Measurements from ENCODE around the gene PGRMC1.
"Not testable (repeated sequence)": the region's sequence is repeated elsewhere in the genome, so short reads cannot be mapped to it uniquely, and the experiment has no call there.

Gene PGRMC1

DNA sequence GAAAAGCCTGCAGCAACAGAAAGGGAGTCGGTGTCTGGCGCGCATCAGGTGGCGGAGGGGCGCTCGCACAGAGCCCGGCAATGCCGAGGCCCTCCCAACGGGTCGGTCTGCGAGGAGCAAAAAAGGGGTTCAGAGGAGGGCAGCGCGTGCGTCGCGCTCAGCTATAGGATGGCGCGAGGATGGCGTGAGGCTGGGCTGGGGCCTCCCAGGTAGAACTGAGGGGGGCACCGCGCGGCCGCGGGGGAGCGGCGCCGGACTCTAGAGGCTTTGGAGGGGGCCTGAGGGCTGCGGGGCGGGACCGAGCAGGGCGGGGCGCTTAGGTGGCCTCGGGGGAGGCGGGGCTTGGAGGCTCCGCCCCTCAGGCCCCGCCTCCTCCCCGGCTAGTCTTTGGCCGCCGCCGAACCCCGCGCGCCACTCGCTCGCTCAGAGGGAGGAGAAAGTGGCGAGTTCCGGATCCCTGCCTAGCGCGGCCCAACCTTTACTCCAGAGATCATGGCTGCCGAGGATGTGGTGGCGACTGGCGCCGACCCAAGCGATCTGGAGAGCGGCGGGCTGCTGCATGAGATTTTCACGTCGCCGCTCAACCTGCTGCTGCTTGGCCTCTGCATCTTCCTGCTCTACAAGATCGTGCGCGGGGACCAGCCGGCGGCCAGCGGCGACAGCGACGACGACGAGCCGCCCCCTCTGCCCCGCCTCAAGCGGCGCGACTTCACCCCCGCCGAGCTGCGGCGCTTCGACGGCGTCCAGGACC lies at the start of gene PGRMC1:
TSS of gene PGRMC1 (plus strand) at position 414 of the 751 bp plus-strand sequence. CDS start at position 493, 79 bp downstream.
- DNase-seq: peak; percentile 73 to 75

DNA sequence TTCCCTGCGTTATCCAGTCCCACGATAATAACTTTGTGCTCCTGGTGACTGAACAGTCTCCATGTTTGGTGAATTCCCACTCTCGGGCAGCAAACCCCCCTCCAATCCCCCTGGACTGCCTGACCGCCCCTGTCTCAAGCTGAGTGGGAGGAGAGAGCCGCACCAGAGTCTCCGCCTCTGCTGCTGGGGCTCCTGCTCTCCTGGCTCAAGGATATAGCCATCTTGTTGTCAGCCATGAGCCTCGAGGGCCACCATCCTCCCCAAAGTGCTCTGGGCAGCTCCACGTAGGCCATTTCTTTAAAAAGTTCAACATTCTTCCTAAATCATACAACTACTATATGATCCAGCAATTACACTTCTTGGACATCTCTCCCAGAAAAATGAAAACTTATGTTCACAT lies 49.3 kb upstream of the PGRMC1 start:
- DNase-seq: no peak

DNA sequence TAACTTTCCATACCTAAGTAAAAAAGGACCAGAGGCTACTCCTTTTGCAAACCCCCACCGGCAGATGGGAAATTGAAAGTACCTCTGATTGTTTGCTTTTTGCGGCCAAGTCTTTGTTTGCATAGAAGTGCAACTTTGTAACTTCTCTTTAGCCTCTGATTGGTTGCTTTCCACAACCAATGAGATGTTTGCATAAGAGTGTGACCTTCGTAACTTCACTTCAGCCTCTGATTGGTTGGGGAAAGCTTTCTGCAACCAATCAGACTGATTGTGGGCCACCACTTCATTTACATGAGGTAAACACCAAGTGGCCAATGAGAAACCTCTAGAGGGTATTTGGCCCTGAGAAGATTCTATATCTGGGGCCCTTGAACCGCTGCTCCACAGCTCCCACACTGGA lies 48.8 kb upstream of the PGRMC1 start:
- DNase-seq: no peak

DNA sequence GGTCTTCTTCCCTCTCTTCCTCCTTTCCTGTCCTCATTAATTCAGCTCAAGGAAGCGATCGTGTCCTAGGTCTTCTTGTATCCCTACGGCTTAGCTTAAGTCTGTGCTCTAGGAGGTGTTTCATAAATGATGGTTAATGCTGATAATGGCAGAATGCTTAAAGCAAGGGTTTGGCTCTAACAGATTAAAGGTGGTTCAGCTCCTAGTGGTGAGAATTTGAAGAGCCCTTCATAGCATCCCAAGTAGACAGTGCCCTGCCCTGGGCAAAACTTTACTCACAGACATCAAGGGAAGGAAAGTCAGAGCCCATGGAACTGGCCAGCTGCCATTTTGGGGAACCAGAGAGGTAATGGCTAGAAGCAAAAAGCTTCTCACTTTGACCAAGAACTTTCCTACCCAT lies 47.0 kb upstream of the PGRMC1 start:
- no peak for DNase-seq

DNA sequence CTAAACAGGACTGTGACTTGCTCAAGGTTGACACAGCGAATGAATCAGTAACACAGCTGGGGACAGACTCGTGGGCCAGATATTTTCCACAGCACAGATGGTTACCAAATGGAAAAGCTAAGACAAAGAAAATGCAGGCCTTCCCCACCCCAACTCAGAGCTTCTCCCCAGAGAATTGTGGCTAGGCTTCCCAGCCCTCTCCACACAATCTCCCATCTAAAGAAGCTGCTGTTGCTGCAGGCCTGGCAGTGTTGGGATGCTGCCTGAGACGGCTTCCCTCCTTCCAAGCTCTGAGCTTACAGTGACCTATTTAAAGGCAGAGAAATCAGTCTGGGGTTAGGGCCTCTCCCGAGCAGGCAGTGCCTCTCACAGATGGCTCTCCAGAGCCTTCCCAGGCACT lies 46.5 kb upstream of the PGRMC1 start:
- no peak for DNase-seq

DNA sequence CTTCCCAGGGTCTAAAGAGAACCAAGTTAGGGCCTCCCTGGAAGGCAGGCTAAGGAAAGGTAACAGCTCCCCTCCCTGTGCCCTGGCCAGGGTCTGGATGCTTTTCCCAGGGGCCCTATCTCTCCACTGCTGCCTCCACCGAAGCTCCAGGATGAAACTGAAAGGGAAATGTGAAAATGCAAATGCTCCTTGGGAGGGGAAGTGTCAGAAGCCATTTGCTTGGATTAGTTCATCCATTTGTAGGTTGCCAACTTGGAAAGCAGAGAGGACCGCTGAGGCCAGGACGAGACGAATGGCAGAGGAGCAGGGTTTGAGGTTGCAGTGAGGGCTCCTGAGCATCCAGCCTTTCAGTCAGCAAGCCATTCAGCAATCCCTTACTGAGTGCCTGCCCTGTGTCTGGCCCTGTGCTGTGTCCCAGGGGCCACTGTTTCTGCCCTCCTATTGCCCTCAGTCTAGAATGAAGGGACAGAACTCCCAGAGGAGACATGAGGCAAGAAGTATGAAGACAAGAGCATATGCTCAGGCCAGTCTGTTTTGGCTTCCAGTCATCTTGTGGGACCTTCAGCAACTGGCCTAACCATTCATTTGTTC lies 45.9 kb upstream of the PGRMC1 start:
- DNase-seq: no peak

DNA sequence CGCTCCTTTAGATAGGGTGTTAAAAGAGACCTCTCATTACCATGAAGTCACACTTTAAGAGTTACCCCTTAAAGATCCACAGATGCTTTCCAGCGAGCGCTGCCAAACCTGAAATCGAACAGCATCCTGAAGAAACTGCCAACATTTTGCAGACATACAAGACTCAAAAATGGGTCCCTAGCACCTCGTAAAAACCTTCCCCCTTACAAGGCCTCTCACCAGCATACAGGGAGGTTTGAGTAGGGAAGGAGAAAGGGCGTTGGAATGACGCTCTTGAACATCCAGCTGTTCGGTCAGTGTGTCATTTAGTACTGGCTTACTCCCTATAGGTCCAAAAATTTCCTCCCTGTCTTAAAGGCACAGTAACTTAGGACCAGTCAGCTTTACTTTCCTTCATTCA lies 45.3 kb upstream of the PGRMC1 start:
- no peak for DNase-seq

DNA sequence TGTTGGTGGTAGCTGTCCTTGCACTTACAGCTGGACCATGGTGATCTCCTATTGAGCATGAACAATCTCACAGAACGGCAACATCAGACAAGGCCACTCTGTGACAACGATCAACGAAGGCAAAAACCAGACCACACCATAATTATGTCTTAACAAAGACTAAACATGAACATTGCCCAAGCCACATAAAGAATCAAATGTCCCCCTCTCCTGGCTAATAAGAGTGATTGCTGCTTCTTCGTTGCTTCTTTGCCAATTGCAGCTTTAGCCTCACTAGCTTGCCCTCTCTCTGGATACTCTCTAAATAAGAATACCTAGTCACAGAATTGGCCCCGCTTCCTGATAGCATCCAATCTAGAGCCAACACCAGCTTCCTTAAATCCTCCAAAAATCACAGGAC lies 41.5 kb upstream of the PGRMC1 start:
- no peak for DNase-seq

DNA sequence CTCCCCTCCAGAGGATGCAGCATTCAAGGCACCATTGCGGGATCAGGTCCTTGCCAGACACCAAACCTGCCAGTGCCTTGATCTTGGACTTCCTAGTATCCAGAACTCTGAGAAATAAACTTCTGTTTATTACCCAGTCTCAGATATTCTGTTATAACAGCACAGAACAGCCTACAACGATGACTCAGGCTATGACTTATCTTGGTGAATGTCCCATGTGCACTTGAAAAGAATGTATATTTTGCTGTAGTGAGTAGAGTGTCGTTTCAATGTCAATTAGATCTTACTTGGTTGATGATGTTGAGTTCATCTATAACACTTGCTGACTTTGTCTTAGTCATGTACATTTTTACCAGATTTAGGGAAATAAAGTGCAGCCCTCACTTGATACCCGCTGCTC lies 34.5 kb upstream of the PGRMC1 start:
- no peak for DNase-seq

DNA sequence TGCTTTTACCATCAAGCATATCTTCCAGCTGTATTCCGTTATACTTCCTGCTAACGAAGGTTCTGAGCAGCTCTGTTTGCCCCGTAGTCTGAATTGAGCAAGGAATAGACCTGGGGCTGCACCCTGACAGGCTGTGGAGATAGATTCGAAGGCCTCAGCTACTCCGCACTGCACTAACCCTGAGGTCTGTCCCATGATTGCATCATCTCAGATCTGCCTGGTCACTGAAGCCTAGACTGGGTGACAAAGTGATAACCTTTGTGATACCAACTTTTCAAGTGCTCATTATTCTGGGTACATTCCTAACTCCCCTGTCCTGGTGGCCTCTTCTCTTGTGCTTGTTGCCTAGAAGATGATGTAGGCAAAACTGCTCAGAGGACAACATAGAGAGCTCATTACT lies 29.9 kb upstream of the PGRMC1 start:
- no peak for DNase-seq

DNA sequence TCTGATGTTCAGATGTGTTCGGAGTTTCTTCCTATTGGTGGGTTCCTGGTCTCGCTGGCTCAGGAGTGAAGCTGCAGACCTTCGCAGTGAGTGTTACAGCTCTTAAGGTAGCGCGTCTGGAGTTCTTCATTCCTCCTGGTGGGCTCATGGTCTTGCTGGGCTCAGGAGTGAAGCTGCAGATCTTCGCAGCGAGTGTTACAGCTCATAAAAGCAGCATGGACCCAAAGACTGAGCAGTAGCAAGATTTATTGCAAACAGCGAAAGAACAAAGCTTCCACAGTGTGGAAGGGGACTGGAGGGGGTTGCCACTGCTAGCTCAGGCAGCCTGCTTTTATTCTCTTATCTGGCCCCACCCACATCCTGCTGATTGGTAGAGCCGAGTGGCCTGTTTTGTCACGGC lies 28.6 kb upstream of the PGRMC1 start:
- DNase-seq: not testable (repeated sequence)

DNA sequence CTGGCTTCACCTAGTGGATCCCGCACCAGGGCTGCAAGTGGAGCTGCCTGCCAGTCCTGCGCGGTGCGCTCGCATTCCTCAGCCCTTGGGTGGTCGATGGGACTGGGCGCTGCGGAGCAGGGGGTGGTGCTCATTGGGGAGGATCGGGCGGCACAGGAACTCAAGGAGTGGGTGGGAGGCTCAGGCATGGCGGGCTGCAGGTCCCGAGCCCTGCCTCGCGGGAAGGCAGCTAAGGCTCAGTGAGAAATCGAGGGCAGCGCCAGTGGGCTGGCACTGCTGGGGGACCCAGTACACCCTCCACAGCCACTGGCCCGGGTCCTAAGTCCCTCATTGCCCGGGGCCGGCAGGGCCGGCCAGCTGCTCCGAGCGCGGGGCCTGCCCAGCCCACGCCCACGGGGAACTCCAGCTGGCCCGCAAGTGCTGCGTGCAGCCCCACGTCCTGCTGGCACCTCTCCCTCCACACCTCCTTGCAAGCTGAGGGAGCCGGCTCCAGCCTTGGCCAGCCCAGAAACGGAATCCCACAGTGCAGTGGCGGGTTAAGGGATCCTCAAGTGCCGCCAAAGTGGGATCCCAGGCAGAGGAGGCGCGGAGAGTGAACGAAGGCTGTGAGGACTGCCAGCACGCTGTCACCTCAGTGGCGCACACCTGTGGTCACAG lies 27.6 kb upstream of the PGRMC1 start:
- no peak for DNase-seq

DNA sequence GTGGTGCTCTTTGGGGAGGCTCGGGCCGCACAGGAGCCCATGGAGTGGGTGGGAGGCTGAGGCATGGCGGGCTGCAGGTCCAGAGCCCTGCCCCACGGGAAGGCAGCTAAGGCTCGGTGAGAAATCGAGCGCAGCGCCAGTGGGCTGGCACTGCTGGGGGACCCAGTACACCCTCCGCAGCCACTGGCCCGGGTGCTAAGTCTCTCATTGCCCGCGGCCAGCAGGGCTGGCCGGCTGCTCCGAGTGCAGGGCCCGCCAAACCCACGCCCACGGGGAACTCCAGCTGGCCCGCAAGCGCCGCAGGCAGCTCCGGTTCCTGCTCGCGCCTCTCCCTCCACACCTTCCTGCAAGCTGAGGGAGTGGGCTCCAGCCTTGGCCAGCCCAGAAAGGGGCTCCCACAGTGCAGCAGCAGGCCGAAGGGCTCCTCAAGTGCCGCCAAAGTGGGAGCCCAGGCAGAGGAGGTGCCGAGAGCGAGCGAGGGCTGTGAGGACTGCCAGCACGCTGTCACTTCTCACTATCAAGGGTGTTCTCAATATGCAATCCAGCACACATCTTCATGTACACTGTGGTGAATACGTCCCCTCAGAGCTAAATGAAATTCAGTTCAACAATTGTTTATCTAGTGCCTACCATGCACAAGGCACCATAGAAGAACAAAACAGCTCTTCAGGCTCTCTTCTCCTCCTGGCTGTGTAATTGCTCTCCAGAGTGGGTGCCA lies 25.0 kb upstream of the PGRMC1 start:
- DNase-seq: not testable (repeated sequence)

DNA sequence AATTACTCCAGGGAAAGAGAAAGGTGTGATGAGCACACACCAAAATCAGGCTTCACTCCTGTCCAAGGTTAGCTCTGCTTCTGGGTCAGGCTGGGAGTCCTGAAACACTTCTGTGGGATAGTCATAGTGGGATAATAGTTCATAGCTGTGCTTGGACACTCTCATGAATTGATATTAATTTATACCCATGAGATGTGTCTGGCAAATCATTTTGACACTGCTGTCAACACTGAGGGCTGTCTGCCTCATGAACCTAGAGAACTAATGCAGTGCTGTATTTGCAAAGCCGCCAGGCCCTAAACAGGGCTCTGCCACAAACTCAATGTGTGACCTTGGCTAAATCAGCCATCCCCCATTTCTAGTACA lies 24.5 kb upstream of the PGRMC1 start:
- DNase-seq: no peak

DNA sequence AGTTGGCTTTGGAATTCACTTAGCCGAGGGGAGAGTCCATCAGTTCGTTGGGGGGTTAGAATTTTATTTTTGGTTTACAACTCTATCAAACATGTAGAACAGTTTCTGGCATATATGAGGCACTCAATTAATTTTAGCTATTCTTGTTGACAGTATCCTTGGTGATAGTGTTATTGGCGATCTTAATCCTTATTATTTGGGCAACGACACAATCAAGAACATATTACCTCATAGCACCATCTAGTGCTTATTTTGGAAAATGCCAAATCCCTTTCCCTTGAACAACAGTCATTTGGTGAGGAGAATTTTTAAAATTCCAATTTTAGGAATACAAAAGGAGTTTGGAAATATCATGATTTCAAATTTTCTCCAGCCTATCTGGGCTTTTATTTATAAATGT lies 17.9 kb upstream of the PGRMC1 start:
- DNase-seq: no peak

DNA sequence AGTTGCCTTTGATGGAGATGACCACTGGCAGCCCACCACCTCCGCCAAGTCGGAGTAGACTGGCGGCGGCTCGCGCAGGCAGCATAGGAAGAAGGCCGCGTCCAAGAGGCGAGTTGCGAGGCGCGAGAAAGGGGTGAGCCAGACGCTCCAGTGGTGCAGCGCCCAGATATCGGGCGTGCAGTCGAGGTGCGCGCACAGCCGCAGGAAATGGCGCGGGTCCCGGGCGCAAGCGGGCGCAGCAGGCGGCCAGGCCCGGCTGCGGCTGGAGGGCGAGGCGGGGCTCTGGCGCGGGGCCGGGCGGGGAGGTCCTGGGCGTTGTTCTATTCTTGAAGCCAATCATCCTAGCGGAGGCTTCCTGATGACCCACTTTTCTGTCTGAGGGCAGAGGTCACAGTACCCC lies 13.2 kb upstream of the PGRMC1 start:
- DNase-seq: no peak

DNA sequence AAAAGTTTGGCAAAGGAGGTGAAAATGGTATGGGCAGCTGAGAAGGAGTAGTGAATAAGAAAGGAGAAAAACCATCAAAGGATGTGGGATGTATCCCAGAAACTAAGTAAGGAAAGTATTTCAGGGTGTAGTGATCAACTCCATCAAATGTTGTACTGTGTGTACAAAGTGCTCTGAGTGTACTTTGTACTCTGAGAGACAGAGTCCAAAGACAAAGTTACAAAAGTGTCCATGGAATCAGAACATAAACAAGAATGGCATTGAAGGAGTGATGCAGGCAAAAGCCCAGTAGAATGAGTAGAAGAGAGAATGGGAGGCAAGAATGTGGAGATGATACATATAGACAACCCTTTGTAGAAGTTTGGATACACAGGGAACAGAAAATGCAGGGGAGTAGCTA lies 12.3 kb upstream of the PGRMC1 start:
- no peak for DNase-seq

DNA sequence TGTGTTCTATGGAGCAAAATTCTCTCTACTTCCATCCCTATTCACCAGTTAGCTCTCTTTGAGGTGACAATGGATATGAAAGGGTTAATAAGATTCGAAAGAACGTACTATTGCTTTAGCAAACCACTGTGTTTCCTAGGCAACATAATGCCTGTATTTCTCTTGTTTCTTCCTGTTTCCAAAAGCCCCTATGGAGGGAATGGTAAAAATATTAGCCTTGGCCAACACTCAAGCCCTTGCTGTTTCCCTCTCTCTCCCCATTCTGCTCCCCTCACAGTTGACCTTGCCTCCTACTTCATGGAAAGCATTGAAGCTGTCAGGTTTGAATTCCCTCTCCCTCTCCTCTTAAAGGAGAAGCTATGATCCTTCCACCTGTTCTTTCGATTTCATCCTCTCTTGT lies 9.6 kb upstream of the PGRMC1 start:
- no peak for DNase-seq

DNA sequence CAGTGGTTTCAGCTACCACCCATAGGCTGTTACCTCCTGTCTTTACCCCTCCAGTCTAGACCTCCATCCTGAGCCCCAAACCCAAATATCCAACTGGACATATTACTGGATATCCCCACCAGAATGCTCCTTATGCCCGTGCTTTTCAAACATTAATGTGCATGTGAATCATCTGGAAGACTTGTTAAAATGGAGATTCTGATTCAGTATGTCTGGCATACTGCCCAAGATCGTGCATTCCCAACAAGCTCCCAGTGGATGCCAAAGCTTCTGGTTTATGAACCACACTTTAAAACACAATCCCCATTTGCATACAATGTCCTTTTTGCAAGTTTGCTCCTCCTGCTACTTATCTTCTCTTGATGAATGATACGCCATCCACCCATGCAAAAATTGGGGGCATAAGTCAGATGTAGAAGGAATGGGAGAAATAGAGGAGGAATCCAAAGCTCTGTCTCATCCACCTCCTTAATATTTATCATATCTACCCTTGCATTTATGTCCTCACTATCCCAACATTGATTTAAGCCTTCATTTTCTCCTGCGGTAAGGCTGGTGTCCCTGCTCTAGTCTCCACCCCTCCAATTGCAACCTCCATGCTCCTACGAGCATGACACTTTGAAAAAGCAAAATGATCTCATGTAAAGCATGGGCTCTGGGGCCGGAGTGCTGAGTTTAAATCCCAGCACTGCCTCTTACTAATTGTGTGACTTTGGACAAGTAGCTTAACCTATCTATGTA lies 7.4 kb upstream of the PGRMC1 start:
- DNase-seq: no peak

DNA sequence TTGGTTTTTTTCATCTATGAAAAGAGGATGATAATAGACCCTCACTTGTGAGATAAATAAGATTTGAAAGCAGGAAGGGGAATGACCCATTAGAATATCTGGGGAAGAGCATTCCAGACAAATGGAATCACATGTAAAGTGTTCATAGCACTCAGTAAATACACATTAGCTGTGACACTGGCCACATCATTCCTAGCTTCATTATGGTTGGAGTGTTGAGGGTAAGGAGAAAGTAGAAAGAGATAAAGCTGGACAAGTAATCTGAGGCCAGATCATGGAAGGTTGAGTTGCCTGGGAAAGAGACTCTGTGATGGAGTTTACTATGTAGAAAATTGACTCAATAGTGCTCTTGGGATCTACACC lies 6.9 kb upstream of the PGRMC1 start:
- DNase-seq: no peak

DNA sequence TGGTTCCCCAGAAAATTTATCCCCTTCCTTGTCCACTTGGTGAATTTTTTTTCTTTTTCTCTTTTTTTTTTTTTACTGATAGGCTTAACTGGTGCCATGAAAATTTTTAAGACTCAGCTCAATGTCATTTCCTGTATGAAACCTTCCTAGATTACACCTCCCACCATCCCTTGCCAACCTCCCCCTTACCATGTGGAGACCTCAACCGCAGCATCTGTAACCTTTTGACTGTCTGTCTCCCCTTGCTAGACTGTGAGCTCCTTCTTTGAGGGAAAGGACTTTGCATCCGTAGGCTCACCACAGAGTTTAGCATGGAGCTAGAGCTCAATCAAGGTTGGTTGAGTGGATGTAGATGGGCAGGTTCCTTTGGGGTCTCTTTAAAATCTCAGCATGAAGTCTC lies 5.2 kb upstream of the PGRMC1 start:
- DNase-seq: no peak

DNA sequence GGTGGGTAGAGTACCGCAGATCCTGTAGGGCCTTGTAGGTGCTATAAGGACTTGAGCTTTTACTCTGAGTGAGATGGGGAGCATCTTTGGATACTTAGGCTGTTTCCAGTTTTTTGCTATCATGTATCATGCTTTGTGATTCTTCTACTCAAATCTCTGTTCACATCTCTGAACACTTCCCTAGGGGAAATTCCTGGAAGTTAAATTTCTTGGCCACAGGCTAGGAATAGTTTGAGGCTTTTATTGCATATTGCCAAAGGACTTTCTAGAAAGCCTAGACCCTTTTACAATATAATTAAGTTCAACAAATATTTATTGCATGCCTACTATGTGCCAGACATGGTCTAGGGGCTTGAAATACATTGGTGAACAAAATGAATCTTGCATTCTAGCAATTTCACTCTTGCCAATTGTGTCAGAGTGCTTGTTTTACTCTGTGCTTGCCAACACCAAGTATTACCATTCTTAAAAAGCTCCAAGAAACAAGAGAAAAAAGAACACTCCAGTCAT lies 4.1 kb upstream of the PGRMC1 start:
- no peak for DNase-seq

DNA sequence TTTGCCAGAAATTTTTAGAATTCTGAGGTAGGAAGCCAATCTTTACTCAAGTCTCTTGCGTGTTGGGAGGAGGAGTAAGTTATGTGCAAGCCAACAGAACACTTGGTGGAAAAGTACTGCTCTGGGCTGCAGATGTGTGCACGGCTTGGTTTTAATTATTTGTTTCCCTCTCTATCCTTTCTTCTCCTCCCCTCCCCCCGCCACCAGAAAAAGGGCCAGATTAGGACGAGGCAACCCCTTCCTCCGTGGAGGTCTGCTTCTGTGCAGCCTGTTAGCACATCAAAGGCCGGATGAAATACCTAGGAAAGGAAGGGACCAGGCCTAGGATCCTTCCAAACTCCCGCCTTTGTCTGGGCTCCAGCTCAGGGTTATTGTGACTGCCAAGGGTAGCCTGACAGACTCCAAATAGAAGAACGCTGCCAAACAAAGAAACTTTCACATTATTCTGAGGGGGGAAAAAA lies 1.0 kb upstream of the PGRMC1 start:
- no peak for DNase-seq

All from stimulated activated CD4-positive, alpha-beta T cell treated with anti-CD3 and anti-CD28 coated beads, Interleukin-2, amount 100 ng/mL, for 24 hours (primary cell).